Measurements from ENCODE around the gene ADGRB2.
"Not testable (repeated sequence)": the region's sequence is repeated elsewhere in the genome, so short reads cannot be mapped to it uniquely, and the experiment has no call there.

ADGRB2 gene

DNA sequence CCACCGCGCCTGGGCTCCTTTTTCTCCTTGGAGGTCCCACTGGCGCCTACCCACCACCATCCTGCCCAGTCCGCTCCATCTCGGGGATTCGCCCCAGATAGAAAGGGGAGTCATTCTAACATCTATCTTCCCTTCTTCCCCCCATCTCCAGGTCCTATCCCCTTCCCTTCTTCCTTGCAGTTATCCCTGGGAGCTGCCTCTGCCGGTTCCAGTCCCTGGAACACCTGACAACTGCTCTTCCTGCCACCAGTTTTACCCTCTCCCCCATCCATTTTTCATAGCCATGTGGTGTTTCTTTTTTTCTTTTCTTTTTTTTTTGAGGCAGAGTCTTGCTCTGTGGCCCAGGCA is 48.3 kb downstream of the ADGRB2 start:
- no peak for DNase-seq

DNA sequence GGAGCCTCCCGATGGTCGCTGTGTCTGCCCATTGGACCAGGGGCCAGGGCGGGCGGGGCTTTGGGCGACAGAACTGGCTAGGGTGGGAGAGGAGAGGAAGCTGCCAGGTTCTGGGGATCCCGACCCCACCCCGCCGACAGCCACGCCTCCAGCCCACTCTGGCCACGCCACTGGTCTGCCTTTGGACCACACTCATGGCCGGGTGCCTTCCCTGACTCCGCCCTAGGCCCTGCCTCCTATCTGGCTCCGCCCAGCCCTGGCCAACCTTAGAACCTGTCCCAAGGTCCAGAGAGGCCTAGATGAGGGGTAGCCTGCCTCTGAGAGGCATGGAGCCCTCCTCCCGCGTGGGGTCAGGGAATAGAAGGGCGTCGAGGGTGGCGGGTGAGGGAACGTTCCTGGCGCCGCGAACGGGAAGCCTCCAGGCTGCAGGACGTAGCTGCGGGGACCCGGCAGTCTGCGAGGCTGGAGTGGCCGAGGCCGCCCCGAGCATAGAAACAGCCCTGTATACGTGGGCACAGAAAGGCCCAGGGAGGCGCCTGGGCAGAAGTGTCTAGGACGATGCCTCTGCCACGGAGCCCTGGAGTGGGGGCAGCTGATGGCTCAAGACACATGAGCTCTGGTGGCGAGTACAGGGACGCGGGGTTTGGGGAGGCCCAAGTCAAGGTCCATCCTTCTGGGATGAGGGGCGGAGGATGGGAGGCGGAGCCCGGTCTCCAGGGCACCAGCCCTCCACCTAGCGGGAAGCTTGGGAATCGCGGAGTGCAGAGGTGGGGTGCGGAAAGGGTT is 48.9 kb downstream of the ADGRB2 start:
- peak; percentile 78 for DNase-seq

DNA sequence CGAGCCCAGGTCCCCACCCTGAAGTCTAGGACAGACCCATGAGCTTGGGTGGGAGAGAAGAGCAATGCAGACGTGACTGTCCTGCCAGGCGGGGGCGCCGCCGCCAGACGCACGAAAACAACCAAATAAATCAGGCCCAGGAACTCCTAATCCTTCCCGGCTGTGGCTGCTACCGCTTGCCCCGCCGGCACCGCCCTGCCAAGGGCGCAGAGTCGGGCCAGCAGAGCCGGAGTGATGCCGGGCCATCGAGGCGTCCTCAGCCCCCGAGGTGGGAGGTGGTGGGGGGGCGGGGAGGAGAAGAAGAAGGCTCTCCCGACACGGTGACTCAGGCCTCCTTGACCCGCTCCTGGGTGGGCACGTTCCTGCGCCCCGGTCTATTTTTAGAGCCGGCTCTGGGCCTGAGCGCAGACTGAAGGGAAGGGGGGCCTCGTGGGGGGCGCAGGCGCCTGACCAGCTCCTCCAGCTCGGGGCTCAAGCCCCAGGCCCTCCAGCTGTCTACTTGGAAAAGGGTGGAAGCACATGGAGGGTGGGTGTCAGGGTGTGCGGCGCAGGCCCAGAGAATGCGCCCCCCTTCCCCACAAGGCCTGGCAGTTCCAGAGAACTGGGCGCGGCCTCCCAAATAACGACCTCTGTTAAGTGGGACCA is 49.6 kb downstream of the ADGRB2 start:
- DNase-seq = no peak

DNA sequence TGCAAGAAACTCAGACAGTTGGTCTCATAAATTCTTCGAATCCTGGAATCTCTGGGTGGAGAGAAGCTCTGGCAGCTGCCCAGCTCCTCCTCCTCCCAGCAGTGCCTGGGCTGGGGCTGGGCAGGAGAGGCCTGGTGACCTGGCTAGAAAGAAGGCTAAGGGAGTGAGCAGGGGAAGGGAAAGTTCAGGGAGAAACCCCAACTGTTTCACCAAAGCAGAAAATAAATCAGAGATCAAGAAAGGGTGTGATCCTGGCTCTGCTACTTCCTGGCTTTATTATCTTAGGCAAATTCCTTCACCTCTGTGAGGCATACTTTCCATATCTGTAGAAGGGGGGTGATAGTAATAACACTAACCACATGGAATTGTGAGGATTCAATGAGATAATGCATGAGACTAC is 51.5 kb downstream of the ADGRB2 start:
- DNase-seq = no peak

DNA sequence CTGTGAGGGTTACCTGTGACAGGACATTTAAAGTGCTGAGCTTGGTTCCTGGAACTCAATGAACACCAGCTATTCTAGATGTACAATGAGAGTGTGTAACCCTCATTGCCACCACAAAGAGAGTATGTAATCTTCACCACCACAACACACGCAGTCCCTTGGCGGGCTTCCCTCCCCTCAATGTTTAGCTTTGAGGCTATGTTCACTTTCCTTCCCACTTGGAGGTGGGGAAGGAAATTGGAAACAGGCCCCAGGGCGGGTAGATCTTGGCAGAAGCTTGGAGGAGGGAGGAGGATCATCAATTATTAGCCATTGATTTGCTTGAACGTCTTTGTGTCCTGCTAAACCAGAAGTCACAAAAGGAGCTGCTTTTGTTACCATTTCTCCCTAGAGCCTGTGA is 52.1 kb downstream of the ADGRB2 start:
- DNase-seq = no peak

DNA sequence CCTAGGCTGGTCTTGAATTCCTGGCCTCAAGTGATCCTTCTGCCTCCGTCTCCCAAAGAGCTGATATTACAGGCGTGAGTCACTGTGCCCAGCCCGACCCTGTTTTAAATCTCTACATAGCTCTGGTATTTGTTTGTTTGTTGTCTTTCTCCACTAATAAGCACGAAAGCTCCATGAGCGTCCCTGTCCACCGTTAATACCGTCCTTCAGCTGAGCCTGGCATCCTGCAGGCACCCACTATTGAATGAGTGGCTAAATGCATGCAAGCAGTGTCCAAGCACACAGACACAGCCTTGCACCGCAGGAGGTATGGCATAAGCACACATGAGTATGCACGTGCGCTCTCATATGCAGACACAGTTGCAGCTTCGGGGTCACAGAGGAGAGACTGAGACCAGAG is 55.8 kb downstream of the ADGRB2 start:
- DNase-seq = no peak

DNA sequence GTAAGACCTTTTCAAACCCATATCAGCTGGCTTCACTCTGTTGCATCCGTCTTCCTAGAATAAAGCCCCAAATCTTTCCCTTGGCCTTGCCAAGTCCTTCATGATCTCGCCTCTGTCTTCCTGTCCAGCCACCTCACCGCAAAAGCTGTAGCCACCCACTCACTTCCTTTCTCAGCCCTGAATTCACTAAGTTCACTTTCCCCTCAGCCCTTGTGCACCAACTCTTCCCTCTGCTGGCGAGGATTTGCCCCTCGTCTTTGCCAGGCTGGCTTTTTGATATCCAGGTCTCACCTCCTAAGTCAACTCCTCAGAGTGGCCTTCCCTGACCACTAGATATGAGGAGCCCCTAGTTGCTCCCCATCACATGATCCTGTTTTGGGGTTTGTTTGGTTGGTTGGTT is 56.4 kb downstream of the ADGRB2 start:
- DNase-seq = no peak

DNA sequence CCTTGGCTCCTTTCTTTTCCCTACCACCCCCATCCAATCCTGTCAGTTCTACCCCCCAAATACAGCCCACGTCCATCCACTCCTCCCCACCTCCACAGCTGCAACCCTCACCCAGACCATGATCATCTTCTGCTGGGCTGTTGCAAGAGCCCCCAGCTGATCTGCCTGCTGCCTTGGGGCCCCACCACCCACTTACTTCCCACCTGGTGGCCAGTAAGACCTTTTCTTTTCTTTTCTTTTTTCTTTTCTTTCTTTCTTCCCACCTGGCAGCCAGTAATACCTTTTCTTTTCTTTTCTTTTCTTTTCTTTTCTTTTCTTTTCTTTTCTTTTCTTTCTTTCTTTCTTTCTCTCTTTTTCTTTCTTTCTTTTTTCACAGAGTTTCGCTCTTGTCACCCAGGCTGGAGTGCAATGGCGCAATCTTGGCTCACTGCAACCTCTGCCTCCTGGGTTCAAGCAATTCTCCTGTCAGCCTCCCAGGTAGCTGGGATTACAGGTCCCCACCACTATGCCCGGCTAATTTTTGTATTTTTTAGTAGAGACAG is 57.0 kb downstream of the ADGRB2 start:
- DNase-seq = not testable (repeated sequence)

DNA sequence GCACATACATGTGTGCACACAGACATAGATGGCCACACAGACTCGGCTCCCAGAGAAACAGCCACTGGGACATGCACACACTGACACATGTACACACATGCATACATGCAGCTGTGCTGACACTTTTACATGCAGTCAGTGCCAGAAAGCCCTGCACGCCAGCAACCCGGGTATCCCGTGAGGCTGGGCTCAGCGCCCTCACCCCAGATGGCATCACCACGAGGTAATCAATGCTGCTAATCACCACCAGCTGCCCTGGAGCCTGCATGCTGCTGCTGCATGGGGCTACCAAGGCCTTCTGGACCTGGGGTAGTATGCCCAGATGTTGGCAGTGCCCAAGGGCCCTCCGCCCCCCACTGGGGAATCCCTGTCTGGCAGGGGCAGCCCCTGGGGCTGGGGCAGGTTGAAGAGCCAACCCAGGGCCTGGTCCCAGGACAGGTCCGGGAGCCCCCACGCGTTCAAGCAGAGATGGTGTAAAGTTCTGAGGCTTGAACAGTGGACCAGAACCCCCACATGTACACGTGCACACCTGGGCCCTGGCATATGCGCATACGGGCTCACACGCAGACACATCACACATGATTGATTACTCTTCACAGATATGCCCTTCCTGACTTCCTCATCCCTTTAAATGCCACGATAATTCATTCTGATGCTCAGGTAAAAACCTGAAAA is 57.6 kb downstream of the ADGRB2 start:
- no peak for DNase-seq

DNA sequence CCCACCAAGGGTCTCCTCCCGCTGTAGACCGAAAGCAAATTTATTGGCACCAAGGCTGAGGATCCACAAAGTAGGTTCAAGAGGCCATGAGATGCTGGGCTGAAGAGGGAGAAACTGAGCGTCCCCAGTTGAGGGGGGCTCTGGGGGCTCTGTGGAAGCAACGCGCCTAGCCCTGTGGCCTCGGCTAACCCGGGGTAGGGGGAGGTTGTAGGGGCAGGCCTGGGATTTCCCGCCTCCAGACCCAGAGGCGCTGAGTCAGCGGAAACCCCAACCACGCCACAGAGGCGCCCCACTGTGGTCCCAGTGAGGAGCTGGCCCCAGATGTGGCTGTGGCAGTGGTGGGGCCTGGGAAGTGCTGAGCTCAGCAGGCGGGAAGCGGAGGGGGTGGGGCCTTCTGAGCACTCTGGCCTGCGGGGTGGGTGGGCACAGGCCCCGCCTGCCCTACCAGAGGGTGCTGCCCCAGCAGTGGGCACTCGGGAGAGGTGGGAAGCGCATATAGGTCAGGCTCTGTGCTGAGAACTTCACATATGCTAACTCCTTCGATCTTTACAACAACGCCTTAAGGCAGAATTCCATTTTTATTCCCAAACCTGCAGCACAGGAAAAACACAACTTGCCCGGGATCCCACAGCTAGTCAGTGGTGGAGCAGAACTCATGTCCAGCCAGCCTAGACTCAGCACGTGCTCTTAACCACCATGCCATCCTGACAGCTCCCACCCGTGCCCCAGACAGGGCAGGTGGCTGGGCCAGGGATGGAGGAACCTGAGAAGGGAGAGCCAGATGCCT is 58.9 kb downstream of the ADGRB2 start:
- peak; percentile 73 for DNase-seq

DNA sequence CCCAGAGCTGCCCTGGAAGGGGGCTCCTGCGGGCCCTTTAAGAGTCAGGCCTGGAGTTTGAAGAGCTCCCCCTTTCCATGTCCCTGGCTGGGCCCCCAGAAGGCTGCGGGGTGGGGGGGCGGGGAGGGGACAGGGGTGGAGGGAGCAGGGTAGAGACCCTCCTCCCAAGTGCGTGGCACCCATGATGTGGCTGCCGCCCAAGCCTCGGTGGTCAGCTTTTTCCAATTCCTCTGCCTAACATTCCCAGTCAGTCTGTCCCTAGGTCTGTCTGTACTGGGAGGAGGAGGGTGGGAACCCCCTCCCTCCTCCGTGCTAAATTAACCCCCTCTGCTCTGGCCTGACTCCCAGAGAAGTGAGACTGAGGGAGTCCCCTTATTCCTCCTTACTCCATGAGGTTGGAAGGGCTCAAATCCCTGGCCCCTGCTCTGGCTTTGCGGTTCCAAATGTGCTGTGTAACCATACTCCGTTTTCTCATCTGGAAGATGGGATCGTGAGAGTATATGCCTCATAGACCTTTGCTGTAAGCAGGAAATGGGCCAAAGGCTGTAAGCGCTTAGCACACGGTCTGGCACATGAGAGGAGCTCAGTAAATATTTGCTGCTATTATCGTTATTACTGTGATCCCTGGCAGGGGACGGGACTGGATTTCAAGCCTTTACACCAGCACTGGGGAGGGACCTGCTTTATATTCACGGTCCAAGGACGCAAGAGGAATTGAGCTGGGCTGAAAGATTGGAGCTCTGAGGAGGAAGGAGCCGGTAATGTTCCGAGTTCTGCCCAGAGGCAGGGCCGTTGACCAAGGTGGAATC is 59.7 kb downstream of the ADGRB2 start:
- no peak for DNase-seq

DNA sequence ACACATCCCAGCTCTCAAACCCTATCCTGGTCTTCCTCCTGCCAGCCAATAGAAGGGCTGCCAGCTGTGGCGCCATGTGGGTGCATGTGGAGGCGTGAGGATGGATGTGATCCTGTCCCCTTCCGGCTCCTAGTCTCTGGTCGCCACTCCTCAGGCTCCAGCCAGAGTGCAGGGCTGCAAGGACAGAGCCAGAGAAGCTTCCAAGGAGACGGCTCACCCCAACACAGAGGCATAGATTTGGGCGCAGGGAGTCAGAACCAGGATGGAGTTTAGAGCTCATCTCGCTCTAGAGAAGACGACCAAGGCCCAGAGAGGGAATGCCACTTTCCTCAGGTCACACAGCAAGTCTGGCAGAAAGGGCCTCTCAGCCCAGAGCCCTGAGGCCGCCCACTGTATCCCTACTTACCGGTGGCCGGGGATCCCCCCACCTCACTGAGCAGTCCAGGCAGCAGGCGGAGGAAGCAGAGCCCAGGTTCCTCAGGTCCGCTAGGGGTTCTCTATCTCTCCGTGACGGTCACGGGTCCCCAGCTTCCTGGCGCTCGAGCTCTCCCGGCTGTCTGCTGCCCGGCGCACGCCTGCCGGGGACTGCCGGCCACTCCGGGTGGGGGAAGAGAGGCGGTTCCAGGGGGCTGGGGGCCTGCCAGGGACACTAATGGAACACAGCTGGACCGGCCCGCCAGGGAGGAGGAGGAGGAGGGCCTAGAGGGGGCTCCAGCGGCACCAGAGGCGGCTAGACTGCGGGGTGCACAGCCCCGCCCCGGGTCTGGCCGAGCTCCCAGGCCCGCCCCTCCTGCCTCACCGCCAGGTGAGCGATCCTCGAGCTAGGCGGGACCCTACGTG is 60.5 kb downstream of the ADGRB2 start, which contains the start of gene COL16A1:
Gene COL16A1, minus strand, starts transcription at position 587 of the 840 bp plus-strand sequence. CDS start 1,824 bp downstream, outside the sequence.
- no peak for DNase-seq

DNA sequence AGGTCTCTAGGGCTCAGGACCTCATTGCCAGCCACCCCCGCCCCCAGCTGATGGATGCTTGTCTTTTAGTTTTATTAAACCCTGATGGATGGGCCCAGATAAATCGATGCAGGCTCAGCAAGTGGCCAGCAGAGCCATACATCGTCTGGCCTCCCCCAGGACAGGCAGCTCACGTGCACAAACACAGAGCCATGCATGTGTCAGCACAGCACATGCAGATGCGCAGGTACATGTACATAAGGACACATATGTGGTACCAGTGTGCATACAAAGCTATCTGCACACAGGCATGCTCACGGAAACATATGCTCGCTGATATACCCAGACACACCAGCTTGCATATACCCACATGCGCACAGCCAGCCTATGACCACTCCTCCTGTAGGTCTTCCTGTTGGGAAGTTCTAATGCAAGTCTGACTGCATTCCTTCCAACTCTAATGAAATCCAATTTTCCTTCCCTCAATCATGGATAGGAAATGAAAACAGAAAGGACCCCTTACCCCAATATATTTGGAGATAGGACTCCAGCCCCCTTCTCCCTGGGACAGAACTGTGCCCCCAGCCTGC is 61.2 kb downstream of the ADGRB2 start:
- no peak for DNase-seq

DNA sequence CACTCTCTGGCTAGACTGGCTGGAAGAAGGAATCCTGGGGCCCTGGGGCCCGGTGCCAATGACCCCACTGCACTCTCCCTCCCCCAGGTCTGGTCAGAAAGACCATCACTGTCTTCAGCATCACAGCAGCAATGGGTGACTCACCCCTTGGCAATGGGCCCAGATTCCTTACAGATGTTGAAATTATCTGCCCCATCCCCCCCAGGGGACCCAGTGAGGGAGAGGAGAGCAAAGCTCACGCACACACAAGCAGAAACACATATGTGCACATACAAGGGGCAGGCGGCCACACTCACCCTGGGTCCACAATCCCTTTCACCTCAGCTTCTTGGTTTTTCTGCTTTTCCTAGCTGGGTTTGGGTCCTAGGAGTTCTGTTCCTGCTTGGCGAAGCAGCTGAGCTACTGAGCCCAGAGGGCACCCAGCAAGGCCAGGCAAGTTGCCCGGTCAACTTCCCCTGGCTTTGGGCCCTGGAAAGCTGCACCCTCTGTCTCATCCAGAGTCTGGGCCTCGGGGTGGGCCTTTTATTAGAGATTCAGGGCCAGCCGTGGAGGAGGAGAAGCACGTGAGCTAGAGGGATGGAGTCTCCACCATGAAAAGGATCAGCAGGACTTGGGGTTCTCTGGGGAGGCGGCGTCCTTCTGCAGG is 62.9 kb downstream of the ADGRB2 start:
- DNase-seq = peak; percentile 72

DNA sequence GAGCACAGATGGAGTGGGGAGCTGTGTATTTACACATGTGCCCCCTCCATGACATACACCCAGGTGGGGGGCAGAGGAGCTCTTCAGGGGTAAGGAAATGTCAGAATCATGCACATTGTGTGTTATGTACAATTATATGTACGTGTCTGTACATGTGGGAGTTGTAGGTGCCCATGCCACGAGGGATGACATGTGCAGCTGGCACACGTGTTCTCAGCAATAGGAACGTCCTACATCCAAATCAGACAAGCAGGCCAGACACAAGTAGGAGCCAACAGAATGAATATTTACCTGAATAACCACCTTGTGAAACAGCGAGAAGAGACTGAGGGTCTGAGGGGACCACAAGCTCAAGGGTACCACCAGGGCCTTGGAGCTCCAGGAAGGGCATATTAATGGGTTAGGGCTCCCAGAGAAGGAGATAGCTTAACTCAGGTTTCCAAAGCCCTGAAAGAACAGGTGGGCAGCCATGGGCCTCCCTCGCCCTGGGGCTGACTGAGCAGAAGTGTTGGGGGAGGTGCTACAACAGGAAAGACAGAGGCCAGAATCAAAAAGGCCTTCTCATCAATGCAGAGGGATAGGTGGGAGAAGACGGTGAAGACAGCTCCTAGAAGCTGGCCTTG is 63.6 kb downstream of the ADGRB2 start:
- no peak for DNase-seq

DNA sequence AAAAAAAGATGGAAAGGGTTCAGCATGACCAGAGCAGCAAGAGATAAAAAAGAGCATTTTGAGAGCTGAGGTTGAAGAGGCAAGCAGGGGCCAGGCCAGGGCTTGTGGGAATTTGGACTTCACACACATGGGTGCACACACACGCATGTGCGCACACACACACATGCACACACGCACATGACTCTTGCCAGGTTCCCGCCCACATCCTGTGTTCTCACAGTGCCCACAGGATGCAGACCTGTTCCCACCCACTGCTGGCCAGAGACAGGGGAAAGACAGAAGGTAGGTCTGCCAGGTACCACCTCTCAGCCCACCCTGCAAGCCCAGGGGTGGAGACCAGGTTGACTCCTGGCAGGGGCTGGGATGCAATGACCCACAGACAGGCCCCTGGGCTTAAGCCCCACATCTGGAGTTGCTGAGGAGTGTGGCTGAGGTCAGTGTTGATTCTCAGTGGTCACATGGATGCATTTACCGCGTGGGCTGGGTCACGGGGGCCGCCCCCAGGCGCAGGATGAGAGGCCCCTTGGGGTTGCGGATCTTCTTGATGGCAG is 64.7 kb downstream of the ADGRB2 start:
- DNase-seq = no peak

DNA sequence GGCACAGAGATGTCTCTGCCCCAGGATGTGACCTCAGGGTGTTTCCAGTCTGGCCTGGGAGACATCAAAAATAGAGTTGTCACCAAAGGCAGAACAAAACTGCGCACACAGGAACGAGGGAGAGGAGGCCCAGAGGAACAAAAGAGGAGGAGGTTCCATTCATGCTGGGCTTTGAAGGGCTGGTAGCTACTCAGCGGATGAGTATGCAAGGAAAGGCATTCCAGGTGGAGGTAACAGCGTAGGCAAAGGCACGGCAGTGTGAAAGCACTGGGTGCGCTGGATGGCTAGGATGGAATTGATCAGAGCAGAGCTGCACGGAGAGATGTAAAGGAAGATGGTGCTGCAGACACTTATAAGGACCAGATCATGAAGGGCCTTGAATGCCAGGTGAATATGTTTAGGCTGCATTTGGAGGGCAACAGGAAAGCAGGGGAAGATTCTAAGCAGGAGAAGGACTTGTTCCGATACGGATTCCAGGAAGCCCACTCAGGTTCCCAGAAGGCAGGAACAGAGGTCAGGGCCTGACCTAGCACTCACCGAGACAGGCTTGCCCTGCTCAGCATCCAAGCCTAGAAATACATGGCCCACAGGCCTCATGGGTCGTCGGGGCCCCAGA is 66.7 kb downstream of the ADGRB2 start:
- no peak for DNase-seq

DNA sequence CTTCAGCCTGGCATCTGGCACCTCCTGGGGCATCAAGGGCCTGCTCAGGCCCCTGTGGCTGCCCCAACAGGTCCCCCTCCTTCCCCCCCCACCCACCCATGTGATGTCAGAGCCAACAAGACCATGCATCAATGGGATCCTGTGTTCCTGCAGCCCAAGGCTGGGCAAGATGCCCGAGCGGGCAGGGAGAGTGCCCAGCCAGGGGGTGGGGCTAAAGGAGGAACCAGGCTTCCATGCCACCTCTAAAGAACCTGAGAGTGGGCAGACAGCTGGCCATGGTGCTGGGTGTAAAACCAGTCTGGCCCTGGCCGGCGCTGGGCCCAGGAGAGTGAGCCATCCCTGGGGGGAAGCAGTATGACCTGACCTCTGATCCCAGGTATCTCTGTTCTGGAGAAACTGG is 67.9 kb downstream of the ADGRB2 start:
- DNase-seq = no peak

DNA sequence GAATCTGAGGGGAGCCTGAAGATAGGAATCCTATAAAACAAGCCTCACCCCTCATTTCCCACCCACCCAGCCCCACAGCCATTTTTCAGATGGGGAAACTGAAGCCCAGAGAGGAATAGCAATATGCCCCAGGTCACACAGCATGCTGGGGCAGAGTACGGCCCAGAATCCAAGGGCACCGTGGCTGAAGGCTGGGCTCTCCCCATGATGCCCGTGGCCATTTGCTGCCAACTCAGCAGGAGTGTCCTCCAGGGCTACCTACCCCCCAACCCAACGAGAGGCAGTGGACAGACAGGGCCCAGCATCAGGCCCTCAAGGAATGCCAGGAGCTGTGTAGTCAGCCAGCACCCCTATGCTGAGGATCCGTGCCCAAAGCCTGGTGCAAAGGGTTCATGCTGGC is 68.8 kb downstream of the ADGRB2 start:
- DNase-seq = no peak
